Raji (cell line): ENCODE measurements around the gene TMPRSS6.

ENCODE experiments used
- POLR2A ChIP-seq: IDR thresholded peaks from 2 replicates; pipeline ENCODE4 v1.6.1; 2011; ENCODE audit warnings: low read depth, low read length, control low read depth; ENCODE audit not compliant: insufficient read depth

The TMPRSS6 gene

DNA sequence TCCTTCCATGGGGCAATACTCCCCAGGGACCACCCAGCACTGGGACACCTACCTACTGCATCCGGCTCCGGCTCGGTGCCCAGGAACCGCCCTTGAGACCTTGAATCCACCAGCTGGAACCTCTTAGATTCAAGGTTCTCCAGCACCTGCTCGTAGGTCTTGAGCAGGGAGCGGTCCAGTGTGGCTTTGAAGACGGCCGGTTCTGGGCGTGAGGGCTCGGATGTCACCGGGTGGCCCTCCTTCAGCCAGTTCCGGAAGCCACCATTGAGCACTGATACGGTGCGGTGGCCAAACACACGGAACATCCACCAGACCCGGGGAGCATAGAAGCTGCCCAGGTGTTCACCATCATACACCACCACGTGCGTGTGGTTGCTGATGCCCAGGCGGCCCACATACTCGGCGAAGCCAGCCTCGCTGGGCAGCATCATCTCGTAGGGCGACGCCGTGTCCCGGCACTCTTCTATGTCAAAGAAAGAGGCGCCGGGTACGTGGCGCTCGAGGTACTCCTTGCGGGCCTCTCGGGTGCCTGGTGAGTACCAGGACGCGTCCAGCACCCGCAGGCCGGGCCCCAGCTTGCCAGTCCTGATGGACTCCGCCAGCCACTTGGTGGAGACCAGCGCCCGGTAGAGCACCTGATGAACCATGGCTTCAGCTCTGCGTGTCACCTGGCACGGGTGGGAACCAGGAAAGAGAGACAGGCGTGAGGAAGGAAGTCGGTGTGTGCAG lies 91.3 kb downstream of the TMPRSS6 start:
- no peak for TF ChIP-seq POLR2A

DNA sequence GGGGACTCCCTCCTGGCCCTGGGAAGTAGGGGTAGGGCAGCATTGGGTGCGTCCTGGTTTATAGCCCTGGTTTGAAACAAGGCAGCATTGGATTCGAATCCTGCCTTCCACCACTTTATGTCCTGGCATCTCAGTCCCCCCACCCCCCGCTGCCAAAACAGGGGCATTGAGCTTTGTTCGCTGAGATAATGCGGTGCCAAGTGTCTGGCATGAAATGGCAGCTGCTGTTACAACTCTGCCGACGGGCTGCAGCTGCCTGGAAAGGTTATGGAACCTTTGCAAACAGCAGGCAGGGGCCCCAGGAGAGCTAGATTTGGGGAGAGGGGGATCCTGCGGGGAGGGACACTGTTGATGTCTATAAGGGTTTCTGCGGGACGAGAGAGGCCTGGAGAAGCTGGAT lies 92.2 kb downstream of the TMPRSS6 start:
- no peak for TF ChIP-seq POLR2A

DNA sequence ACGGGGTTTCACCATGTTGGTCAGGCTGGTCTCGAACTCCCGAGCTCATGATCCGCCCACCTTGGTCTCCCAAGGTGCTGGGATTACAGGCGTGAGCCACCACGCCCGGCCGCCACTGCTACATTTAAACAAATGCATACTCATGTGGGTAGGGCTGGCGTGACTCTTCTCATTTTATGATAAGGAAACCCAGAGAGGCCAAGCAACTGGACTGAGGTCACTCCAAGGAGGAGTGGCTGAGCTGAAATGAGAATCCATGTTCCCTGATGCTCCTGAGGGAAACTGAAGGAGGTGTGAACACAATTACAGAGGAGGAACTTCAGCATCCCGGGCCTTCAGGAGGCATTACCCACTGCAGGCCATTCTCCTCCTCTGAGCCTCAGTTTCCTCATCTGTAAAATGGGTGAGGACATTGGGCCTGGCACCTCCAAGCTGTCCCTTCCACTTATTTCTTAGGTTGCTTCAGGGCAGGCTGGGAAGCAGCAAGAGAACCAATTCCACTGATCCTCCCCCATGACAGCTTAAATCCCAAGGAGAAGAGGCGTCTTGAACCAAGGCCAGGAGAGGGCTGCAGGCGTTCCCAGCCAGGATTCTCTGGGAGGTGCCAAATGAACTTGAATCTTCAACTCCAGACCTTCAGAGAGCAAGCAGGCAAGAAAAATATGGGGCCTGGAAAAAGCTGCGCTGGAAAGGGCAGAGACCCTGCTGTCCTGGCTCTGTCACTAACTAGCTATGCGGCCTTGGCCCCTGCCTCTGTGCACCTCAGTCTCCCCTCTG lies 93.2 kb downstream of the TMPRSS6 start:
- TF ChIP-seq POLR2A = no peak

GRCh38 chr22:37015587-37015878 lies 94.0 kb downstream of the TMPRSS6 start:
- no peak for TF ChIP-seq POLR2A
